Keratinocyte (primary cell): Measurements from ENCODE around the gene ARX.

ENCODE experiments used
- CTCF ChIP-seq, 3 experiments: IDR thresholded peaks in 1 of 3; conservative IDR thresholded peaks in 1 of 3; optimal IDR thresholded peaks in 1 of 3; 2 replicates in 2 of 3; 3 replicates in 1 of 3; pipeline versions ENCODE3 to v1.5.1; 2011; ENCODE audit warnings: low read length in 3 of 3, mild to moderate bottlenecking in 3 of 3, moderate library complexity in 2 of 3, control low read depth in 1 of 3, inconsistent platforms in 1 of 3; ENCODE audit not compliant: insufficient read depth in 2 of 3; ENCODE audit errors: extremely low read depth in 1 of 3
- EZH2 ChIP-seq: IDR thresholded peaks from one replicate; pipeline ENCODE4 v1.6.1; 2012; ENCODE audit warnings: inconsistent platforms, mild to moderate bottlenecking, low read length, moderate library complexity

DNA sequence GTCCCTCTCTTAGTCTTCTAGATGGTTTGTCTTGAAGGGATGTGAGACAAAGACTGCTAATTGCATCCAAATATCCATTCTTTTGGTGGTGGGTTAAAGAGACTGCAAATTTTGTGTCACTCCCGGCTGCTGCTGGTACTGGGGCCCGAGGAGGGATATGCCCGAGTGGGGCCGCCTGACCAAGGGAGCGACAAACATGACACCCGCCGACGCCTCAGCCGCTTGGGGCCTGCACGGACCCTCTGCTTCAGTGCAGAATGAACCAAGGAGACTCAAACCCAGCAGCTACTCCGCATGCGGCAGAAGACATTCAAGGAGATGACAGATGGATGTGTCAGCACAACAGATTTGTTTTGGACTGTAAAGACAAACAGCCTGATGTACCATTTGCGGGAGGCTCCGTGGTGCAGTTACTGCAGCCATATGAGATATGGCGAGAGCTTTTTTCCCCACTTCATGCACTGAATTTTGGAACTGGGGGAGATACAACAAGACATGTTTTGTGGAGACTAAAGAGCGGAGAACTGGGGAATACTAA is 13.6 kb upstream of the ARX start:
- TF ChIP-seq CTCF (optimal IDR thresholded peaks at IDR 0.05 in 1 of 3, IDR thresholded peaks at IDR 0.05 in 1 of 3, conservative IDR thresholded peaks at IDR 0.05 in 1 of 3; ENCODE audit: extremely low read depth in 1 of 3, insufficient read depth in 2 of 3, low read length in 3 of 3) (no peak), EZH2 (no peak)
